ENCODE measurements around the gene ARHGAP40.

The ARHGAP40 gene

DNA sequence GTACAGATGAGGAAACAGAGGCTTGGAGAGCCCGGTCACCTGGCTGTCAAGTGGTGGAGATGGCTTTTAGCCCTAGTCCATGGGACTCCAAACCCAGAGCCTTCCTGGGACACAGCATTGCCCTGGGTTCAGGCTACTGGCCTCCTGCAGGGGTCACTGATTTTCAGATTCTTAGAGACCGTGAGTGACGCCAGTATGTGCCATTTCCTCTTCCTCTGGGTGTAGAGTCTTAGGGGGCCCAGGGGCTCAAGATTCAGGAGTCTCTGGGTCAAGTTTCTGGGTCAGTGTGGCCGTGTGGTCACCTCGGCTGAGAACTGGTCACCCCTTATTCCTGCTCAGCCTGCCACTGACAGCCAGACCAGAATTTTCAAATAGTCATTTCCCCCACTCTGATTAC, 574 bp downstream of the ARHGAP40 start:
- Histone ChIP-seq H3K4me3 (ENCODE audit: low read depth, low read length) (no peak overlapping the region), H3K4me1 (no peaks in the 10 kb centered on the region), H3K36me3 (no peaks in the 10 kb centered on the region), H3K27me3 (peaks cover 20% of the 10 kb centered on the region), H3K9me3 (no peaks in the 10 kb centered on the region)
- DNase-seq: no peak
- TF ChIP-seq, protein P1, sequence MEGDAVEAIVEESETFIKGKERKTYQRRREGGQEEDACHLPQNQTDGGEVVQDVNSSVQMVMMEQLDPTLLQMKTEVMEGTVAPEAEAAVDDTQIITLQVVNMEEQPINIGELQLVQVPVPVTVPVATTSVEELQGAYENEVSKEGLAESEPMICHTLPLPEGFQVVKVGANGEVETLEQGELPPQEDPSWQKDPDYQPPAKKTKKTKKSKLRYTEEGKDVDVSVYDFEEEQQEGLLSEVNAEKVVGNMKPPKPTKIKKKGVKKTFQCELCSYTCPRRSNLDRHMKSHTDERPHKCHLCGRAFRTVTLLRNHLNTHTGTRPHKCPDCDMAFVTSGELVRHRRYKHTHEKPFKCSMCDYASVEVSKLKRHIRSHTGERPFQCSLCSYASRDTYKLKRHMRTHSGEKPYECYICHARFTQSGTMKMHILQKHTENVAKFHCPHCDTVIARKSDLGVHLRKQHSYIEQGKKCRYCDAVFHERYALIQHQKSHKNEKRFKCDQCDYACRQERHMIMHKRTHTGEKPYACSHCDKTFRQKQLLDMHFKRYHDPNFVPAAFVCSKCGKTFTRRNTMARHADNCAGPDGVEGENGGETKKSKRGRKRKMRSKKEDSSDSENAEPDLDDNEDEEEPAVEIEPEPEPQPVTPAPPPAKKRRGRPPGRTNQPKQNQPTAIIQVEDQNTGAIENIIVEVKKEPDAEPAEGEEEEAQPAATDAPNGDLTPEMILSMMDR (IDR thresholded peaks at IDR 0.05; ENCODE audit: low read depth, low read length): no peak

GRCh38 chr20:38603286-38603685, 1.7 kb downstream of the ARHGAP40 start:
- H3K4me1 ChIP-seq: no peaks in the 10 kb centered on the region
- no peak overlapping the region for H3K4me3 ChIP-seq (ENCODE audit: low read depth, low read length)

DNA sequence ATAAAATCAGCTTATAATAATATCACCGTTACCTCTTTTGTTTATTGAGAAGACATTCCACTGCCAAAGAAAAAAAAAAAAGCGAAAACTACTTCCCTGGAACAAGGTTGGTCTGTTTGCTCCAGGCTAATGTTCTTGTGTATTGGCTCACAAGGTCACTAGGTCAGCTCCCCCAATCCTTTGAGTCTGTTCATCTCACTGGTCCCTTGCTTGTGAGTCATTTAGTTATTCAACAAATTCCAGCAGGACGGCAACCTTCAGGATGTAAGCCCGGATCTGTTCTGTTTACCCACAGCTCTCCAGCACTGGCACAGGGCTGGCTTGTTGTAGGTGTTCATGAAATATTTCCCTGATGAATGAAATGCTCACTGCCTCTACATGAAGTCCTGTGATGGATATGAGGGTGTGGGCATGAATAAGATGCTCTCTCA, 3.3 kb downstream of the ARHGAP40 start:
- H3K27me3 ChIP-seq: peaks cover 20% of the 10 kb centered on the region
- no peaks in the 10 kb centered on the region for H3K36me3 ChIP-seq
- H3K9me3 ChIP-seq: no peaks in the 10 kb centered on the region
- H3K4me3 ChIP-seq (ENCODE audit: low read depth, low read length): no peak overlapping the region
- TF ChIP-seq, protein P1 (IDR thresholded peaks at IDR 0.05; ENCODE audit: low read depth, low read length): no peak
- no peak for DNase-seq
- no peaks in the 10 kb centered on the region for H3K4me1 ChIP-seq

More at GRCh38 chr20:38603286-38603685, 1.7 kb downstream of the ARHGAP40 start:
- no peak for DNase-seq
- Histone ChIP-seq H3K9me3 (no peaks in the 10 kb centered on the region), H3K36me3 (no peaks in the 10 kb centered on the region), H3K27me3 (peaks cover 20% of the 10 kb centered on the region)
- TF ChIP-seq, protein P1 (IDR thresholded peaks at IDR 0.05; ENCODE audit: low read depth, low read length): no peak

GRCh38 chr20:38607351-38607750, 5.7 kb downstream of the ARHGAP40 start:
- TF ChIP-seq, protein P1 (IDR thresholded peaks at IDR 0.05; ENCODE audit: low read depth, low read length): no peak
- DNase-seq: no peak

GRCh38 chr20:38608188-38608587, 6.6 kb downstream of the ARHGAP40 start:
- TF ChIP-seq, protein P1 (IDR thresholded peaks at IDR 0.05; ENCODE audit: low read depth, low read length): no peak
- no peak for DNase-seq
- Histone ChIP-seq H3K9me3 (no peaks in the 10 kb centered on the region), H3K36me3 (no peaks in the 10 kb centered on the region), H3K4me1 (no peaks in the 10 kb centered on the region), H3K4me3 (ENCODE audit: low read depth, low read length) (no peak overlapping the region), H3K27me3 (no peaks in the 10 kb centered on the region)

More at GRCh38 chr20:38607351-38607750, 5.7 kb downstream of the ARHGAP40 start:
- Histone ChIP-seq H3K36me3 (no peaks in the 10 kb centered on the region), H3K4me1 (no peaks in the 10 kb centered on the region), H3K4me3 (ENCODE audit: low read depth, low read length) (no peak overlapping the region), H3K27me3 (peaks cover 3% of the 10 kb centered on the region; the same call in 1 of the 2 replicates), H3K9me3 (no peaks in the 10 kb centered on the region)

DNA sequence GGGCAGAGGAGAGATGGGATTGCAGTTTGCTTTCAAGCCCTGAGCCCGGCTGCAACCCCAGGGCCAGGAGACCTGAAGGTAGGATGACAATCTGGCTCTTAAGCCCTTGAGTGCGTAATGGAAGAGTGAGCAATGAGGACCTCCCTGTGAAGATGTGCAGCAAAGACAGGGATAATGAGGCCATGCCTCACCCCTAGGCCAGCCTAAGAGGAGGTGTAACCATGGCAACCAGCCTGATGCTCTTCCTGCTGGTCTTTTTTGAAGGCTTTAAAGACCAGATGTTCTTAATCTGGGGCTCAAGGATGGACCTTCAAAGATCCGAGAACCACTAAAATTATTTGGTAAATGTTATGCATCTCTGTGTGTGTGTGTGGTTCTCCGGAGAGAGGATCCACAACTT, 8.2 kb downstream of the ARHGAP40 start:
- Histone ChIP-seq H3K4me1 (no peaks in the 10 kb centered on the region), H3K4me3 (ENCODE audit: low read depth, low read length) (no peak overlapping the region), H3K27me3 (no peaks in the 10 kb centered on the region), H3K36me3 (no peaks in the 10 kb centered on the region), H3K9me3 (no peaks in the 10 kb centered on the region)
- DNase-seq: no peak
- TF ChIP-seq, protein P1 (IDR thresholded peaks at IDR 0.05; ENCODE audit: low read depth, low read length): no peak
